AG09319 (cell line): ENCODE data around the gene PIGK.
A peak's percentile ranks its signal among the peaks of the same experiment; 100 is the strongest.

Experiments used
- DNase-seq: peaks from one replicate; pipeline ENCODE4 v3.0.0-alpha.2; 2010; ENCODE audit warnings: low read depth; ENCODE audit errors: extremely low read depth
- CTCF ChIP-seq: IDR thresholded peaks from 2 replicates; pipeline ENCODE4 v1.5.1; 2011; ENCODE audit warnings: low read depth, mild to moderate bottlenecking, inconsistent platforms, low read length, moderate library complexity

Gene PIGK

GRCh38 chr1:77134359-77134758 is 84.9 kb downstream of the PIGK start:
- DNase-seq: no peak
- TF ChIP-seq CTCF: no peak

- DNase-seq: no peak
These were observed 85.4 kb downstream of the PIGK start for GRCh38 chr1:77133731-77134358.

GRCh38 chr1:77126307-77126706 is 92.9 kb downstream of the PIGK start:
- DNase-seq: peak; percentile 57
- peak; percentile 73 for TF ChIP-seq CTCF

More at GRCh38 chr1:77133731-77134358, 85.4 kb downstream of the PIGK start:
- TF ChIP-seq CTCF: no peak

GRCh38 chr1:77121503-77121902 is 97.7 kb downstream of the PIGK start:
- no peak for TF ChIP-seq CTCF
- DNase-seq: no peak

- no peak for DNase-seq
- no peak for TF ChIP-seq CTCF
These were observed 98.3 kb downstream of the PIGK start for GRCh38 chr1:77120950-77121349.

- no peak for TF ChIP-seq CTCF
- no peak for DNase-seq
These were observed 100.5 kb downstream of the PIGK start for GRCh38 chr1:77118712-77119111.

- TF ChIP-seq CTCF: no peak
- no peak for DNase-seq
These were observed 114.6 kb downstream of the PIGK start for GRCh38 chr1:77104672-77105071.
